ENCODE data around the gene ZNF436. TPM values are rescaled to one million over a fixed set of nuclear protein-coding genes. Genes with fewer than 3 reads are reported as not detected.
"Not testable (repeated sequence)": the region's sequence is repeated elsewhere in the genome, so short reads cannot be mapped to it uniquely, and the experiment has no call there.

The ZNF436 gene
- total RNA-seq, 1 experiment from 2014 or later, result 16.0 TPM

DNA sequence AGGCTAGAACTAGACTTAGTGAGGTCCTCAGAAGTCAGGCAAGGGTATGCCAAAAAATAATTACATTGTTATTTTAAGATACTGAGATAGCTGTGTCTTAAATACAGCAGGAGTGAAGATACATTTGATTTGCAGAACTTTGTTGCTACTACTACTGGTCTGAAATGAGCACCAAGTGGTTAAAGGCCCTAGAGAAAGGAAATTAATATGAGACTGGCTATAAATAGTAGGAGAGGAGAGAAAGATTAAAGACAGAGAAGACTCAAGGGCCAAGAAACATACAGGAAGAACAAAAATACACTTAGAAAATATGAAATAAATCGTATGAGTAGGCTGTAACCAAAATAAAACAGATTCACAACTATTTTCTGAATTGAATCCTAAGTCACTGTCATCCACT, 46.9 kb downstream of the ZNF436 start:
- ATAC-seq (no peak), DNase-seq (ENCODE audit: low read depth, low spot score) (no peak)
- CTCF ChIA-PET, result no interaction called here
- BruUV-seq (replicated peaks), result TSS peak; percentile 16
- peaks cover 52% of the 10 kb centered on the region for H3K36me3 ChIP-seq (ENCODE audit: control insufficient read depth, insufficient read depth, low read length)
- H3K4me1 ChIP-seq (ENCODE audit: control insufficient read depth, insufficient read depth, low read length), result no peaks in the 10 kb centered on the region
- TF ChIP-seq CTCF (IDR thresholded peaks at IDR 0.05) (no peak), TCF7L2 (IDR thresholded peaks at IDR 0.05; ENCODE audit: low read depth, low read length) (no peak), SIN3A (IDR thresholded peaks at IDR 0.05; ENCODE audit: borderline replicate concordance, insufficient read depth, low read depth, low read length) (no peak)
- H3K27ac ChIP-seq (ENCODE audit: low read length), result no peak overlapping the region
- no peak overlapping the region for H3K4me3 ChIP-seq (ENCODE audit: low read depth in 2 of 2, low read length in 2 of 2)
- in situ Hi-C loops (cut with HindIII; ENCODE audit: low pct_unique_long_range_greater_than_20kb, low sequenced_read_pairs), result no loop called here
- POLR2A ChIA-PET, result no interaction called here
- H3K27me3 ChIP-seq (ENCODE audit: control insufficient read depth, insufficient read depth, low read length), result no peaks in the 10 kb centered on the region
- H3K9me3 ChIP-seq (ENCODE audit: control insufficient read depth, insufficient read depth, low read depth, low read length), result no peaks in the 10 kb centered on the region
- intact Hi-C loops (cut with micrococcal nuclease; ENCODE audit: unreplicated experiment), result no loop called here

- H3K4me3 ChIP-seq (ENCODE audit: low read depth in 2 of 2, low read length in 2 of 2); CTCF ChIA-PET; in situ Hi-C loops (cut with HindIII; ENCODE audit: low pct_unique_long_range_greater_than_20kb, low sequenced_read_pairs); ATAC-seq; DNase-seq (ENCODE audit: low read depth, low spot score); H3K27me3 ChIP-seq (ENCODE audit: control insufficient read depth, insufficient read depth, low read length); H3K4me1 ChIP-seq (ENCODE audit: control insufficient read depth, insufficient read depth, low read length); POLR2A ChIA-PET; H3K9me3 ChIP-seq (ENCODE audit: control insufficient read depth, insufficient read depth, low read depth, low read length); intact Hi-C loops (cut with micrococcal nuclease; ENCODE audit: unreplicated experiment); BruUV-seq (replicated peaks); H3K27ac ChIP-seq (ENCODE audit: low read length): not testable (repeated sequence)
- peaks cover 87% of the 10 kb centered on the region for H3K36me3 ChIP-seq (ENCODE audit: control insufficient read depth, insufficient read depth, low read length)
Observed at GRCh38 chr1:23310280-23310679, 59.4 kb downstream of the ZNF436 start.

Other genes starting within 250 kb of the ZNF436 start
- gene LUZP1, start 201.0 kb downstream of the ZNF436 start, total RNA-seq (2021; ENCODE audit: unreplicated experiment), result 40.2 TPM
- gene HTR1D, start 152.3 kb downstream of the ZNF436 start, total RNA-seq (2021; ENCODE audit: unreplicated experiment), result 3.5 TPM
- gene HNRNPR, start 25.6 kb downstream of the ZNF436 start, total RNA-seq (2021; ENCODE audit: unreplicated experiment), result 173 TPM
- 8.3 TPM for gene TCEA3, start 54.9 kb upstream of the ZNF436 start, total RNA-seq (2021; ENCODE audit: unreplicated experiment)
- 17.9 TPM for gene ASAP3, start 114.3 kb upstream of the ZNF436 start, total RNA-seq (2021; ENCODE audit: unreplicated experiment)
- 9.5 TPM for gene E2F2, start 161.4 kb upstream of the ZNF436 start, total RNA-seq (2021; ENCODE audit: unreplicated experiment)
- 39.6 TPM for gene ID3, start 189.7 kb upstream of the ZNF436 start, total RNA-seq (2021; ENCODE audit: unreplicated experiment)